ENCODE measurements around the gene CACNA1C.

DNA sequence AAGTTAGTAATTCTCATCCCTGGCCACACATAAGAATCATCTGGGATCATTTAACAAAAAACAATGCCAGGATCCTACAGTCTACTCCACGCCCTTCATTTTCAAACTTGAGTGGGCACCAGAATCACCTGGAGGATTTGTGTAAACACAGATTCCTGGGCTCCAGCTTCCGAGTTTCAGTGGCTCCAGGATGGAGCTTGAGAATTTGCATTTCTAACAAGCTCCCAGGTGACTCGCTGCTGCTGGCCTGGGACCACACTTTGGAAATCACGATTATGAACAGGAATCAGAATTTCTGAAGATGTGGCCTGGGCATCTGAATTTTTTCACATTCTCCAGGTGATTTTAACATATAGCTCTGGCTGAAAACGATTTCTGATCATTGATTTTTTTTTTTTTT, 234.8 kb downstream of the CACNA1C start:
- TF ChIP-seq, protein P1, sequence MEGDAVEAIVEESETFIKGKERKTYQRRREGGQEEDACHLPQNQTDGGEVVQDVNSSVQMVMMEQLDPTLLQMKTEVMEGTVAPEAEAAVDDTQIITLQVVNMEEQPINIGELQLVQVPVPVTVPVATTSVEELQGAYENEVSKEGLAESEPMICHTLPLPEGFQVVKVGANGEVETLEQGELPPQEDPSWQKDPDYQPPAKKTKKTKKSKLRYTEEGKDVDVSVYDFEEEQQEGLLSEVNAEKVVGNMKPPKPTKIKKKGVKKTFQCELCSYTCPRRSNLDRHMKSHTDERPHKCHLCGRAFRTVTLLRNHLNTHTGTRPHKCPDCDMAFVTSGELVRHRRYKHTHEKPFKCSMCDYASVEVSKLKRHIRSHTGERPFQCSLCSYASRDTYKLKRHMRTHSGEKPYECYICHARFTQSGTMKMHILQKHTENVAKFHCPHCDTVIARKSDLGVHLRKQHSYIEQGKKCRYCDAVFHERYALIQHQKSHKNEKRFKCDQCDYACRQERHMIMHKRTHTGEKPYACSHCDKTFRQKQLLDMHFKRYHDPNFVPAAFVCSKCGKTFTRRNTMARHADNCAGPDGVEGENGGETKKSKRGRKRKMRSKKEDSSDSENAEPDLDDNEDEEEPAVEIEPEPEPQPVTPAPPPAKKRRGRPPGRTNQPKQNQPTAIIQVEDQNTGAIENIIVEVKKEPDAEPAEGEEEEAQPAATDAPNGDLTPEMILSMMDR (IDR thresholded peaks at IDR 0.05): no peak
- no peak for TF ChIP-seq EP300 (IDR thresholded peaks at IDR 0.05)
- TF ChIP-seq POLR2AphosphoS5 (IDR thresholded peaks at IDR 0.05): no peak

Data from suprapubic skin (tissue), 4 donors.